Globus pallidus (tissue), 1 donor: ENCODE results near the gene EDEM3.
"Not testable (repeated sequence)": the region's sequence is repeated elsewhere in the genome, so short reads cannot be mapped to it uniquely, and the experiment has no call there.

Experiments used
- DNase-seq: peaks from one replicate; pipeline ENCODE4 v3.0.0-alpha.2; 2015; ENCODE audit warnings: low spot score

The EDEM3 gene

DNA sequence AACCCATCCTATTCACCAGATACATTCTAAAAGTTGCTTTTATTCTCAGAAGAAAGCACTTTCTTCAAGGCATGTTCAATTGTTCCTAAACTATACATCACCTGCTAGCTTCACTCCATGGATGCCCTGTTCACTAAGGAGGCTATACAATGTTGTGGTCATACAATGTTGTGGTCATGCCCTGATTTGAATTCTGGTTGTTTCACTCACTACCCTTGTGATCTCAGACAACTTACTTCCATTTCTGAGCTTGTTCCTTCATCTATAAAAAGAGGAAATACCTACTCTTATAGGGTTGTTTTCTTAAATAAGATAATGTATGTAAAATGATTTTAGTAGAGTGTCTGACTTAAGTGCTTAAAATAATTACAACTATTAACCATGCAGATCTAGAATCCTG, 19.7 kb downstream of the EDEM3 start:
- no peak for DNase-seq

DNA sequence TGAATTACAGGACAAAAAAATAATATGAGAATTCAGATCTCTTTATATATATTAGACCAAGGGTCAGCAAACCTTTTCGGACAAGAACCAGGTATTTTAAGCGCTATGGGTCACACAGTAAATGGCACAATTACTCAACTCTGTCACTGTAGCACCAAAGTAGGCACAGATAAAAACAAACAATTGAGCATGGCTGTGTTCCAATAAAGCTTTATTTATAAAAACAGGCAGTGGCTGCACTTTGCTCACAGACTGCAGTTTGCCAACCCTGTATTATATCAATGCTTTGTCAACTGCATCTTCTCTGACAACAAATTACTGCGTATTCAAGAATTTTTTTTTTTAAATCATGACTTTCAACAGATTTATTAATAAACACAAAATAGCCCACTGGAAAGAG, 29.8 kb downstream of the EDEM3 start:
- no peak for DNase-seq

DNA sequence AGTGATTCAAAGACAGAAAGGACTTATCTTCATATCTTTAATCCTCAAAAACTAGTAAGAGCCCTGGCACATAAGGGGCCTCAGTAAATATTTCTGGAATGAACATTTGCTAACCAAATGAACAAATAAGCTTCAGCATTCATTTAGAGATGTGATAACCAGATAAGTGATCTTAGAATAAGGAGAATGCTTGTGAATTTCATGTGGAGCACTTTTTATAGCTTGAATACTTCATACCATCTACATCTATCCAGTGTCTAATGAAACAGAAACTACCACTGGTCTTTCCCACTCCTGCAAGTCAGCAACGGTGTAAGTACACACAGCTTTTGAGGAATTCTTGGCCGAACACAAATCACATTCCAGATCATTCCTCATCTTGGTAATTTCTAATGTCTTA, 38.5 kb downstream of the EDEM3 start:
- DNase-seq: no peak

DNA sequence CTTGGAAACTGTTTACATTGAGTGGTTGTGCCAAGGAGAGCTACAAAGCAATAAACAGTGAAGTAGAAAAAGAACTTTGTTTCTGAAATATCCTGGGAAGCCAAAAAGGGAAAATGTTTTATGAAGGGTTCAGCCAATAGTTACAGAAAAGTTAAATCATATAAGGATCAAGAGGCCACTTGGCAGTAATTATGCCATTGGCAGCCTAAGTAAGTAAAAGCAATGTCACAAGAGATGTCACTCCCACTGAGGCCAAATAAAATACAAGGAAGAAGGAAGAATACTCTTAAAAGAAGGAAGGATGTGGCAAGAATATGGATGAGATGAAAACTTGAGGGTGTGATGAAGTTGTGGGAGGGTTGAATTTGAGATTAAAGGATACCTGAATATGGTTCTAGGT, 45.2 kb downstream of the EDEM3 start:
- DNase-seq: no peak

DNA sequence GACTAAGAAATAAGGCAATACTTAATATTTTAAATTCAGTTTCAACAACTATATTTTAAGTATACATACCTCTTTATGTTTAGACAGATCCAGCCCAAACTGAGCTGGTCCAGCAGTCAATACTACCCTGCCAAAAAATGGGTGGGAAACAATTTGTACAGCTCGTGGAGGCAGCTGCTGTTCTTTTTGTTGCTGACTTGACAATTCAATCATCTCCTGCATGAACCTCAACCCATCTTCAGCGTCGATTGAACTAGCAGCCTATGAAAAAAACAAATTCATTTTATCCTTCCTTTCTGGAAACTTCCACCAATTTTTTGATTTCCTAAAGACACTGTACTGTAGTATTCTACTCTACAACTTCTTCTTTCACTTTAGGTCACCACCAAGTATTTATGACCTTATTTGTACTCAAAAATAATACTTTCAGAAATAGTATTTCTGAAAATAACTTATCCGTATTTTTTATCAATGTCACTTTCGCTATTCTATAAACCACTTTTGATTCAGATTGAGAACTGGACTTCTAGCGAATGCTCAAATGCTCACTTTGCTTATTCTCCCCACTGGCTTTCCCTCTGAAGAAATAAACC, 46.5 kb downstream of the EDEM3 start:
- no peak for DNase-seq

DNA sequence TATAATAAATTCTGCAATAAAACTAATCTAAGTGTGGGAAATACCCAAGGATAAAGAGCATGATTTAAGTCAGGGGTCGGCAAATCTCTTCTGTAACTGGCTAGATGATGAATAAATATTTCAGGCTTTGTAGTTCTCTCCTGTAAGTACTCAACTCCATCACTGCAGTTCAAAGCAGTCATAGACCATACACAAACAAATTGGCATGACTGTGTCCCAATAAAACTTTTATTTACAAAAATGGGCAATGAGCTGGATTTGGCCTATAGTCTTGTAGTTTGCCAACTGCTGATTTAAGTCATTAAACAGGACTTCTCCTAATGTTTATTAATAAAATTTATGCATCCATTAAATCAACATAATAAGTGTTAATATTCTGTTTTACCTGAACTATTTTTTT, 49.4 kb downstream of the EDEM3 start:
- no peak for DNase-seq

DNA sequence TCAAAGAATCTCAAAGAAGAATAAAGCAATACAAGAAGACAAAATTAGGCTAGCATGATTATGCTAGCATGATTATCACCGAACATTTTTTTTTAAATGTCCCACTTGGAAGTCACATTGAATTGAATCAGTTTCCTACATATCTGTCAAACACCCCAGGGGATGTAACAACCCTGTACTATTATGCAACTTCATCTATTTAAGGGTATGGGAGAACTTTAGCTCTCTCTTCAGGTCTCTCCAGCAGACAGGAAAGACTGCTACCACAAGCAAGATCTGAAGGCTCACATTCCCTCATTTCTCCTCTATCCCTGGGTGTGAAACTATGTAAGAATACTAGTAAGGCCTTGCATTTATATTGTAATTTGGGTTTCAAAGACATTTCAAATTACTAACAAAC, 52.8 kb downstream of the EDEM3 start:
- DNase-seq: no peak

DNA sequence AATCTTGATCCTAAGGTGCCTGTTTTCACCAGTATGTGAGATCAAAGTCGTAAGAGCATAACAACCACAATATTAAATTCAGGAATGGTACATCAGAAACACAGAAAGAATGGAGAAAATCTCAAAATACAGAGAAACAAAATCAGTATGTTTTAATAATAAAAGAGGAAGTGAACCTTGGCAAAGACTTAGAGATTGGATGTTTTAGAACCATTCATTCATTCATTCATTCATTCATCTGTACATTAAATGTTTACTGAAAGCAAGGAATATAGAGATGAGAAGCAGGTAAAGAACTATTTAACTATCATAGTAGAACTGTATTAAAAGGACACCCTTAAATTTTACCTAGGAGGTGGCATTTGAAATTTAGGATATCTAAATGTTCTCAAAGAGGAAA, 55.7 kb downstream of the EDEM3 start:
- no peak for DNase-seq

DNA sequence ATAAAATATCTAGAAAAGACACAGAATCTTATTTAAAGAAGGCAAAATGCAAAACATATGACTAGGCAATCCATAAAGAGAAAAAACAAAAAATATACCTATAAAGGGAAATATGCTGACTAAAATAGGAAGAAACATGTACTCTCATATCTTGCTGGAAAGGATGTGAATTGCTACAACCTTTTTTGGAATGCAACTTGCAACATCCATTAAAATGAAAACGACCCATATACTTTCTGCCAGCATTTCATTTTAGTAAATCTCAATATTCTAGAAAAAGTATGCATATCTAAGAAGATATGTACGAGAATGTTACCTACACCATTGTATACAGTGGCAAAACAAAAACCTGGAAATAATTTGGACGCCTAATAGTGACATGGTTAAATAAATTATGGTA, 56.6 kb downstream of the EDEM3 start:
- DNase-seq: no peak

DNA sequence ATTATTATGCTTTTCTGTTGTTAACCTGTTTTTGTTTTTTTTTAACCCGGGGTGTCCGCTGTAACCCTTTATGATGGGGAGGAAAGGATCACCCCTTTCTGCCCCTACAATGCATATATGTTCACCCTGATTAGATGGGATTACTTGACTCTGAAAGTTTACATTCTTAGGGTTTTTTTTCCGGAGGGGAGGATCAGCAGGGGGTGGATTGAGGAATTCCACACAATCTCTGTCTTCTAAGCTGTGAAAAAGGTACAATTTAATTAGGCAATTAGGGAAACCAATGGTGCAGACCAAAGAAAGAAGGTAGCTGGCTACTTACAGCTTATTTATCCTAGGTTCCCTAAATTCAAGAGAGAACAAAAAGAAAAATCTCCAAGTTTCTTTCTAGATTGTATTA, 58.3 kb downstream of the EDEM3 start:
- DNase-seq: no peak

DNA sequence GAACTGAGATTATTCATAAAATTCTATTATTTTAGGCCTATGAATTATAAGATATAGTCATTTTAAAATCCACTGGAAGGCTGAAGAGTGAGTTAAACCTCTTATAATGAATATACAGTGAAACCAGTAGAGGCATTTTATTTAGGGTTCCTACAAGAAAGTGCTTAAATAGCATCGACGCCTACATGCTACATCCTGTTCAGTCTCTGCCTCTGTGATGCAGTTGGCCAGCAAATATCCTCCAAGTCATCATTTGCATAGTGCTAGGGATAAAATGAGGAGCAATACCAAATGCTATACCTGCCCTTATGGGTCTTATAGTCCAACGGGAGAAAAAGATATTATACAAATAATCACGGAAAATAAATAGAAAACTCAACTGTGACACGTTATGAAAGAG, 59.6 kb downstream of the EDEM3 start:
- no peak for DNase-seq

DNA sequence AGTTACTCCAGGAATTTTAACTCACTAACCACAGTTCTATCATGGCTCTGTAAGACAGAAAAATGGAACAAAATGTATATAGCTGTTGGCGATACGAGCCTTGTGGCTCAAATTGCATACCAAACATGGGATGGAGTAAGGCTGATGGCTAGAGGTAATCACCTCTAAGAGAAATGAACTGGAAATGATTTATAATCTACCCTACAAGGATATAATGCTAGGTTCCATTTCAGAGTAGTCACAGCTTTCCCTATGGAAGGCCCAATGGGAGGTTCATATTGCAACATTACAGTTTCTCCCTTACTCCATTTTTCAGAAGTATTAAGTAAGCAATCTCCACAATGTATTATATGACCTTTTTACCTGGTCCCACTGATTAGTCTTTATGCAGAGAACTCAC, 61.6 kb downstream of the EDEM3 start:
- no peak for DNase-seq

DNA sequence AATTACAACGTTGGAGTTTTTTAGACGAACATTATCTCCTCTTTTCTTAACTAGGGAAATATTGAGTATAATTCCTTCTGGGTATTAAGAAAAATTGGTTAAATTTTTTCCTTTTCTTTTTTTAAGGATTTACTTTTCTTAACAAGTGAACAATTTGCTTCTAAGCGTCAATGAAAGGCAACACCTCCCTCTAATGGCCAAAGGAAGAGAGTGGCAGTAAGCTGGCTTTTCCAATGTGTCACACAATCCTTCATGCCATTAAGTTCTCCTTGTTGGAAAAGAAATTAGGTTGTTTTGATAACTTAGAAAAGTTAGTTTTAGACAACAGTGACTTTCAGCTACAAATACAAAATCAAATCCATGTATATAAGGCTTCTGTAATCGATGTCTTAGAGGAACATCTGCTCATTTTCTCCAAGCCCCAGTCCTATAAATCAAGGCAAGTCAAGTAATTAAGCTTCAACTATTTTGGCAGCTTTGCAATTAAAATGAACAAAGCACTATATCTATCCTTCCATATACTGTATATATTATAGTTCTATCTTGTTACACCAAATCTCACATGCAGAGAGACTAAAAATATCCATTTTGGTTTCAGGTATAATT, 62.8 kb downstream of the EDEM3 start:
- DNase-seq: peak; percentile 51

DNA sequence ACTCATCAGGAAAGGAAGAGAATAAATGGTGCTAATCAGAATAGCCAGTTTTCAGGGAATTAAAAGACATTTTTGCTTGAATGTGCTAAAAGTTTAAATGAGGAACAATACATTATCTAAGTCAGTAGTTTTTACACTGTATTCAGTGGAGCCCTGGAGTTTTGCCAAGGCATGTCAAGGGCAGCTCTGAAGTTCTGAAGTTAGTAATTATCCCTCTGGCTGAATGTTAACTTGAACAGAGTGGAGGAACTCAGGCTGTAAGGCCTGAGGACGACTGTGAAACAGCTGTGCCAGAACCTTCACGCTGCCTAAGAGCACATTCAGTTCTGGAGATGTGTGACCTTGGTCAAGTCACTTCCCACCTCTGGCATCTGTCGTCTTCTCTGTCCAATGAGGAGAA, 68.1 kb downstream of the EDEM3 start:
- no peak for DNase-seq

DNA sequence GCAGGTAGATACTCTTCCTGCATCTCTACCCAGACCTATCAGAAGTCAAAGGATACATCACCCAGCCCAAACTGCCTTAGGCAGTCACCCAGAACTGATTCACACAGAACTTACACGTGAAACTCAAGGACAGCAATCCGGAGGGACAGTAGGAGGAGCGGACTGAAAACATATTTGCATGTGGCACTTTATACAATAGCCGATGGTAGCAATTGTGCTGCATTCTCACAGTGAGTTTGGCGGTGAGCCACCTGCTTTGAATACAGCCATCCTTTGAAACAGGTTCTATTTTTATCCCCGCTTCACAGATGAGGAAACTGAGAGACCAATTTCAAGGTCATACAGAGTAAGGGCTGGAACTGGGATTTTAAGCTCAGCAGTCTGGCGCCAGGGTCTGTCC, 69.5 kb downstream of the EDEM3 start:
- no peak for DNase-seq

DNA sequence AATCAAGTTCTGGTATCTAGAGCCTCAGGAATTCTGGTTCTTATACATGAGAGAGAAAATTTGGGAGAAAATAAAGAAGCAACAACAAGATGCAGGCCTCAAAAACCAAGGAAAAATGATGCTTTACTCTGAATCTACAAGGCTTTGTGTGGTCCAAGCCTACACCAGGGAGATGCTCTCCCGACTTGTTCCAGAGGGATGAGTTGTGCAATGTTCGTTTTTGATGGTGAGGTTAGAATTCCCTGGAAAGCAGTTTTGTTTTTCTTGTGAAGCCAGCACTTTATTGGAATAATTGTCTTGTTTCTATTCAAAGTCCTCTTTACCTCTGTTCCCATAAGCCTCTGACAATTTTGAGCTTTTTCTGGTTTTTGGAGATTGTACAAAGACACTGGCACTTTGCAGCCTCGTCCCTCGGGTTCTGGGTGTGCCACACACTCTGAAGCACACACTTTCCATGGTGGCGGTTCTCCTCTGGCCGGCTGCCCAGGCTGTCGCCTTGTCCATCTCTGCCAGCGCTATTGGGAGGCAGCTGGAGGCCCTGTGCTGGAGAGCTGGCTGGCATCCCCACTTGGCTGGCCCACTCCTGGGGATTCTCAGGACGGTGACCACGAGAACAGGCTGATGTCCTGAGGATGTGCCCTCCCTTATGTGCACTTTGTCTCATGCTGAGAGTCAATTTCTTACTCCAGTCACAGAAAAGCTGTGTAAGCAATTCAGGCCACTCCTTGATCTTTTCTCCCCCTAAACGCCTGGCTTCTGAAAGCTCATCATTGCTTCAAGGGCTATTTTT, 70.2 kb downstream of the EDEM3 start:
- peak; percentile 47 for DNase-seq

DNA sequence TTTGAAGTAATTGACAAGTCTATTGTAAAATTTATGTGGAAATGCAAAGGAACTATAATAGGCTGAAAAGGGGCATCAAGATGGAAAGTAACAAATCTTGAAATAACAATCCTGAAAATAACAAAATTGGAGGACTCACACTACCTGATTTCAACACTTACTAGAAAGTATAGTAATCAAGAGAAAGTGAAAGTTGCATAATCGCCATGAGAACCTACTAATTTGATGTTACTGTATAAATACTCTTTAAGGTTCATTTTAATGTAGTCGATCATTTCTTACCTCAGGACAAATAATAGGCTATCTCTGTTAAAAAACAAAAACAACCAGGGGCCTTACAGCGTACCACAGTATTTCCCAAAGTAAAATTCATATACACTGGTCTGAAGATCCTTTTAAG, 71.7 kb downstream of the EDEM3 start:
- no peak for DNase-seq

DNA sequence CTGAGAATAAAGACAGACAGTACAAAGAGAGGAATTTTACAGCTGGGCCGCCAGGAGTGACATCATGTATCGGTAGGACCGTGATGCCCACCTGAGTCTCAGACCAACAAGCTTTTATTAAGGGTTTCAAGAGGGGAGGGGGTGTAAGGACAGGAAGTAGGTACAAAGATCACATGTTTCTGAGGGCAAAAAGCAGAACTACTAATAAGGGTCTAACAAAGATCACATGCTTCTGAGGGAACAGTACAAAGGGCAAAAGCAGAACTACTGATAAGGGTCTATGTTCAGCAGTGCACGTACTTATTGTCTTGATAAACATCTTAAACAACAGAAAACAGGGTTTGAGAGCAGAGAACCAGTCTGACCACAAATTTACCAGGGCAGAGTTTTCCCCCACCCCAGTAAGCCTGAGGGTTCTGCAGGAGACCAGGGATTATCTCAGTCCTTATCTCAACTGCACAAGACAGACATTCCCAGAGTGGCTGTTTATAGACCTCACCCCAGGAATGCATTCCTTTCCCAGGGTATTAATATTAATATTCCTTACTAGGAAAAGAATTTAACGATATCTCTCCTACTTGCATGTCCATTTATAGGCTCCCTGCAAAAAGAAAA, 73.9 kb downstream of the EDEM3 start:
- not testable (repeated sequence) for DNase-seq

DNA sequence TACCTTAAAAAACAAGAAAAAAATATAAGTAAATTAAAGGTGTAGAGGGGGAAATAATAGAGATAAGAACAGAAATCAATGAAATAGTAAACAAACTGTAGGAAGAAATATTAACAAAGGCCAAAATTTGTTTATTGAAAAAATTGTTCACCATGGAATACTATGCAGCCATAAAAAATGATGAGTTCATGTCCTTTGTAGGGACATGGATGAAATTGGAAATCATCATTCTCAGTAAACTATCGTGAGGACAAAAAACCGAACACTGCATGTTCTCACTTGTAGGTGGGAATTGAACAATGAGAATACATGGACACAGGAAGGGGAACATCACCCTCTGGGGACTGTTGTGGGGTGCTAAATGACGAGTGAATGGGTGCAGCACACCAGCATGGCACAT, 75.2 kb downstream of the EDEM3 start:
- not testable (repeated sequence) for DNase-seq

DNA sequence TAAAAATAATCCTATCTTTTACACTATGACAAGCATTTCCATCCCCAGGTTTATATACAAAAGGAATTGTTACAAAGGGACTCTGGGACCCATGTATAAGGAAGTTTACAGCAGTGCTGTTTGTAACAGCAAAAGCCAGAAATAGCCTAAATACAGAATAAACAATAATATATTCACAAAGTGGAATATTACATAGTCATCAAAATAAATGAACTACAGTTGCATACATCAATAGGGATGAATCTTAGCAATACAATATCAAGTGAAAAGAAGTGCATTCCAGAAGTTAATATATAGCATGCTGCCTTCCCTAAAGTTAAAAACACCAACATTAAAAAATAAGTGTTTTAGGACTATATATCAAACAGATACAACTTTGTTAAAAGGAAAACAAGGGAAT, 77.3 kb downstream of the EDEM3 start:
- no peak for DNase-seq

DNA sequence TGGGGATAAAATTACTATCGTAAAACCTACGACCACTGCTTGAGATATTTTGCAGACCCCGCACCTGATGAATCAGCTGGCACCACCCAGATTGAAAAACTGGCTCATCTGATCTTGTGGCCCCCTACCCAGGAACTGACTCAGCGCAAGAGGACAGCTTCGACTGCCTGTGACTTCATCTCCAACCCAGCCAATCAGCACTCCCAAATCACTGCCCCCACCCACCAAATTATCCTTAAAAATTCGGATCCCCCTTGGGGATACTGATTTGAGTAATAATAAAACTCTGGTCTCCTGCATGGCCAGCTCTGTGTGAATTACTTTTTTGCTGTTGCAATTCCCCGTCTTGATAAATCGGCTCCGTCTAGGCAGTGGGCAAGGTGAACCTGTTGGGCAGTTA, 81.4 kb downstream of the EDEM3 start:
- no peak for DNase-seq

DNA sequence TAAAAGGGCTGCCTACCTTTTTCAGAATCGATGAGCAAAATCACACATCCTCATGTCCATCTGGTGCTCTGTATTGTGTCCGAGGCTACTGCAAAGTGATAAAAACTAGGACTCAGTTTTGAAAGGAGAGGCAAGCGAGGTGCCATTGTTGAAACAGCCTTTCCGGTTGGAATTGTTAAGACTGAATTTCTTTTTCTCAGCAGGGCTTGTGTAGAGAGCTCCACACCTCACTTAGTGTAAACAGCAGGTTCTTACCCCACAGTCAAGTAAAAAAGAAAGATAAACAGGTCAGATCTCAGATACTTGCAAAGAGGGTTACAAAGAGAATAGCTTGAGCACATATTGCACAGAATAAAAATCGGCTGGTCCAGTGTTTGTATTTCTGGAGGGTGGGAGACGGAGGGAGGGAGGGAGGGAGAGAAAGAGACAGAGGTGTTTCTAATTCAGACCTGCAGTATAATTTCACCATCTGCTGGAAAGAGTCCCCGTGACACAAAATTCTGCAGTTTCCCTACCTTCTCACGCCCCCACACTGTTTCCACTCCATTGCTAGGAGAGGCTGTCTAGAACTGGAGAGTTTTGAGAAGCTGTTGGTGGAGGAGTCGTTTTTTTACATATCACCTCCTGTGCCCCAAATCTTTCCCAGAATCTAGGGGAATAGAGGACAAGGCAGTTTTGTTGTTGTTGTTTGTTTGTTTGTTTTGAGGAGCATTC, 82.5 kb downstream of the EDEM3 start:
- no peak for DNase-seq

DNA sequence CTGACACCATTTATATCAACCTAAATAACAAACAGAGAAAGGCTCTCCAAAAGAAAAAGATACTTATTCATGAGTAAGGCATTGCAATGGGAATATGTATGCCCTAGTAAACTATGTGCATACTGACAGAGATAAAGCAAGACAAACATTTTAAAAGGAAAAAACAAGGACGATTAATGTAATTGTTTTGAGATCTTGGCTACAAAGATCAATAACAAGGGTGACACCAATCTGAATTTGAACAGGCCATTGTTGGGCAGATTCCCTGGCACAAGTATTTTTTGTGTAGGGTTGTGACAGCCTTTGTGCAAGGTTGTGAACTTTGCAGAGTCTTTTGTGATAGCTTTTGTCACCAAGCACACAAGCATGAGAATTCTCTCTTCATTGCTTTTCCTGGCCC, 85.3 kb downstream of the EDEM3 start:
- DNase-seq: no peak
